ENCODE data around the gene CREB3L4. TPM values are rescaled to one million over a fixed set of nuclear protein-coding genes. Genes with fewer than 3 reads are reported as not detected.
A peak's percentile ranks its signal among the peaks of the same experiment; 100 is the strongest.

The CREB3L4 gene
- total and polyA plus RNA-seq, 2 of the 13 experiments (the other 11 are each of a cell fraction or from before 2014, with no cell fraction given), result 9.9 to 18.7 TPM

DNA sequence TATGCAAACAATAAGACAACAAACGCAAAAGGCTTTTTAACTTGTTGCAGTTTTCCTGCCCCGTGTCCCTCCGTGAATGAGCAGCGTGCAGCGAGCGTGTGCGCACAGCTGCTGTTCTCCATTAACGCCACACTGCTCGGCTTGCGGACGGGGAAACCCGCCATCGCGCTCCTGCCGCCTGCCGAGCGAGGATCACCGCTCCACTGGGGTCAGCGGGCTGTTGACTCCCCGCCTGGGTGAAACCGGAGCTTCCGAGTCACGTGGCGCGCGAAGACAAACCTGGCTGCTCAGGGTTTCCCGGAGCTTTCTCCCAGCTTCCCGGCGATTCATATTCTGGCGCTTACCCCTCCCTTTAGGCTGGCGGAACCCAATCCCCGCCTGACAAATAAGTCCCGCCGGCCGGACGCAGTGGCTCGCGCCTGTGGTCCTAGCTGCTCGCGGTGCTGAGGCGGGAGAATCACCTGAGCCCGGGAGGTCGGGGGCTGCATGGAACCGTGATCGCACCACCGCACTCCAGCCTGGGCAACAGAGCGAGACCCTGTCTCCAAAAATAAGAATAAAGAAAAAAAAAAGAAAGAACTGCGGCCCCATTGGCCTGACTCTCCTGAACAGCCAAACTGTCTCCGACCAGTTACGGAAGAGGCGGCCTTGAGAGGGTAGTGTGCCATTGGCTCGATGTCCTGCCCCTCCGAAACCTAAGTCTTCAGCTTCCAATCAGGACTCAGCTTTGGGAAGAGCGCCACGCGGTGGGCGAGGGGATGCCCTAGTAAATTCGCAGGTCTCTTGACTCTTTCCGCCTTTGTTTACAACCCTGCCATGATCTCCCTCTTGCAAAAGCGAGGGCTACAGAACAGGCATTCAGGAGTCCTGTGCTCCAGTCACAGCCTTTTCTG lies at the start of gene CREB3L4 (continued):
- TF ChIP-seq, protein P1, sequence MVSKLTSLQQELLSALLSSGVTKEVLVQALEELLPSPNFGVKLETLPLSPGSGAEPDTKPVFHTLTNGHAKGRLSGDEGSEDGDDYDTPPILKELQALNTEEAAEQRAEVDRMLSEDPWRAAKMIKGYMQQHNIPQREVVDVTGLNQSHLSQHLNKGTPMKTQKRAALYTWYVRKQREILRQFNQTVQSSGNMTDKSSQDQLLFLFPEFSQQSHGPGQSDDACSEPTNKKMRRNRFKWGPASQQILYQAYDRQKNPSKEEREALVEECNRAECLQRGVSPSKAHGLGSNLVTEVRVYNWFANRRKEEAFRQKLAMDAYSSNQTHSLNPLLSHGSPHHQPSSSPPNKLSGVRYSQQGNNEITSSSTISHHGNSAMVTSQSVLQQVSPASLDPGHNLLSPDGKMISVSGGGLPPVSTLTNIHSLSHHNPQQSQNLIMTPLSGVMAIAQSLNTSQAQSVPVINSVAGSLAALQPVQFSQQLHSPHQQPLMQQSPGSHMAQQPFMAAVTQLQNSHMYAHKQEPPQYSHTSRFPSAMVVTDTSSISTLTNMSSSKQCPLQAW (CRISPR knock-in tag; IDR thresholded peaks at IDR 0.05), result peak; percentile 83
- 0 out of 2 replicates have a peak, but pooled peaks have one; percentile 70 for TF ChIP-seq ZFP37 (CRISPR knock-in tag; IDR thresholded peaks at IDR 0.05; ENCODE audit: borderline replicate concordance)
- peak; percentile 71; the same call in 1 of the 2 replicates for TF ChIP-seq ZNF768 (CRISPR knock-in tag; IDR thresholded peaks at IDR 0.05)
- peak; percentile 74; the same call in 1 of the 2 replicates for TF ChIP-seq ZSCAN9 (CRISPR knock-in tag; IDR thresholded peaks at IDR 0.05; ENCODE audit: borderline replicate concordance)
- TF ChIP-seq SAFB2 (CRISPR knock-in tag; IDR thresholded peaks at IDR 0.05; ENCODE audit: borderline replicate concordance, low read depth), result peak; percentile 71; the same call in 1 of the 2 replicates
- no peak for TF ChIP-seq ZNF615 (CRISPR knock-in tag; IDR thresholded peaks at IDR 0.05; ENCODE audit: borderline replicate concordance)
- TF ChIP-seq, protein P2, sequence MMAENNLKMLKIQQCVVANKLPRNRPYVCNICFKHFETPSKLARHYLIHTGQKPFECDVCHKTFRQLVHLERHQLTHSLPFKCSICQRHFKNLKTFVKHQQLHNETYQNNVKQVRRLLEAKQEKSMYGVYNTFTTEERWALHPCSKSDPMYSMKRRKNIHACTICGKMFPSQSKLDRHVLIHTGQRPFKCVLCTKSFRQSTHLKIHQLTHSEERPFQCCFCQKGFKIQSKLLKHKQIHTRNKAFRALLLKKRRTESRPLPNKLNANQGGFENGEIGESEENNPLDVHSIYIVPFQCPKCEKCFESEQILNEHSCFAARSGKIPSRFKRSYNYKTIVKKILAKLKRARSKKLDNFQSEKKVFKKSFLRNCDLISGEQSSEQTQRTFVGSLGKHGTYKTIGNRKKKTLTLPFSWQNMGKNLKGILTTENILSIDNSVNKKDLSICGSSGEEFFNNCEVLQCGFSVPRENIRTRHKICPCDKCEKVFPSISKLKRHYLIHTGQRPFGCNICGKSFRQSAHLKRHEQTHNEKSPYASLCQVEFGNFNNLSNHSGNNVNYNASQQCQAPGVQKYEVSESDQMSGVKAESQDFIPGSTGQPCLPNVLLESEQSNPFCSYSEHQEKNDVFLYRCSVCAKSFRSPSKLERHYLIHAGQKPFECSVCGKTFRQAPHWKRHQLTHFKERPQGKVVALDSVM (CRISPR knock-in tag; IDR thresholded peaks at IDR 0.05), result no peak; the same call in 1 of the 2 replicates
- TF ChIP-seq ZNF101 (CRISPR knock-in tag; IDR thresholded peaks at IDR 0.05; ENCODE audit: borderline replicate concordance, low read depth), result no peak
- TF ChIP-seq SIX1 (CRISPR knock-in tag; IDR thresholded peaks at IDR 0.05; ENCODE audit: borderline replicate concordance), result peak; percentile 92
- TF ChIP-seq ZNF776 (CRISPR knock-in tag; IDR thresholded peaks at IDR 0.05), result peak; percentile 36; the same call in 1 of the 2 replicates
- TF ChIP-seq SP5 (CRISPR knock-in tag; IDR thresholded peaks at IDR 0.05; ENCODE audit: borderline replicate concordance, low read depth), result no peak
- TF ChIP-seq SSRP1 (CRISPR knock-in tag; IDR thresholded peaks at IDR 0.05), result no peak; the same call in 1 of the 2 replicates
- 0 out of 2 replicates have a peak, but pooled peaks have one; percentile 61 for TF ChIP-seq TEAD2 (CRISPR knock-in tag; IDR thresholded peaks at IDR 0.05)
- peak; percentile 42 for TF ChIP-seq SKI (IDR thresholded peaks at IDR 0.05; ENCODE audit: partially characterized antibody)
- TF ChIP-seq, protein P3, sequence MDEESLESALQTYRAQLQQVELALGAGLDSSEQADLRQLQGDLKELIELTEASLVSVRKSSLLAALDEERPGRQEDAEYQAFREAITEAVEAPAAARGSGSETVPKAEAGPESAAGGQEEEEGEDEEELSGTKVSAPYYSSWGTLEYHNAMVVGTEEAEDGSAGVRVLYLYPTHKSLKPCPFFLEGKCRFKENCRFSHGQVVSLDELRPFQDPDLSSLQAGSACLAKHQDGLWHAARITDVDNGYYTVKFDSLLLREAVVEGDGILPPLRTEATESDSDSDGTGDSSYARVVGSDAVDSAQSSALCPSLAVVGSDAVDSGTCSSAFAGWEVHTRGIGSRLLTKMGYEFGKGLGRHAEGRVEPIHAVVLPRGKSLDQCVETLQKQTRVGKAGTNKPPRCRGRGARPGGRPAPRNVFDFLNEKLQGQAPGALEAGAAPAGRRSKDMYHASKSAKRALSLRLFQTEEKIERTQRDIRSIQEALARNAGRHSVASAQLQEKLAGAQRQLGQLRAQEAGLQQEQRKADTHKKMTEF (CRISPR knock-in tag; IDR thresholded peaks at IDR 0.05), result peak; percentile 67
- TF ChIP-seq, protein P4, sequence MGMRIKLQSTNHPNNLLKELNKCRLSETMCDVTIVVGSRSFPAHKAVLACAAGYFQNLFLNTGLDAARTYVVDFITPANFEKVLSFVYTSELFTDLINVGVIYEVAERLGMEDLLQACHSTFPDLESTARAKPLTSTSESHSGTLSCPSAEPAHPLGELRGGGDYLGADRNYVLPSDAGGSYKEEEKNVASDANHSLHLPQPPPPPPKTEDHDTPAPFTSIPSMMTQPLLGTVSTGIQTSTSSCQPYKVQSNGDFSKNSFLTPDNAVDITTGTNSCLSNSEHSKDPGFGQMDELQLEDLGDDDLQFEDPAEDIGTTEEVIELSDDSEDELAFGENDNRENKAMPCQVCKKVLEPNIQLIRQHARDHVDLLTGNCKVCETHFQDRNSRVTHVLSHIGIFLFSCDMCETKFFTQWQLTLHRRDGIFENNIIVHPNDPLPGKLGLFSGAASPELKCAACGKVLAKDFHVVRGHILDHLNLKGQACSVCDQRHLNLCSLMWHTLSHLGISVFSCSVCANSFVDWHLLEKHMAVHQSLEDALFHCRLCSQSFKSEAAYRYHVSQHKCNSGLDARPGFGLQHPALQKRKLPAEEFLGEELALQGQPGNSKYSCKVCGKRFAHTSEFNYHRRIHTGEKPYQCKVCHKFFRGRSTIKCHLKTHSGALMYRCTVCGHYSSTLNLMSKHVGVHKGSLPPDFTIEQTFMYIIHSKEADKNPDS (CRISPR knock-in tag; IDR thresholded peaks at IDR 0.05), result no peak
- TF ChIP-seq, protein P5, sequence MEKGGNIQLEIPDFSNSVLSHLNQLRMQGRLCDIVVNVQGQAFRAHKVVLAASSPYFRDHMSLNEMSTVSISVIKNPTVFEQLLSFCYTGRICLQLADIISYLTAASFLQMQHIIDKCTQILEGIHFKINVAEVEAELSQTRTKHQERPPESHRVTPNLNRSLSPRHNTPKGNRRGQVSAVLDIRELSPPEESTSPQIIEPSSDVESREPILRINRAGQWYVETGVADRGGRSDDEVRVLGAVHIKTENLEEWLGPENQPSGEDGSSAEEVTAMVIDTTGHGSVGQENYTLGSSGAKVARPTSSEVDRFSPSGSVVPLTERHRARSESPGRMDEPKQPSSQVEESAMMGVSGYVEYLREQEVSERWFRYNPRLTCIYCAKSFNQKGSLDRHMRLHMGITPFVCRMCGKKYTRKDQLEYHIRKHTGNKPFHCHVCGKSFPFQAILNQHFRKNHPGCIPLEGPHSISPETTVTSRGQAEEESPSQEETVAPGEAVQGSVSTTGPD (CRISPR knock-in tag; IDR thresholded peaks at IDR 0.05), result no peak
- no peak for TF ChIP-seq RBM22 (optimal IDR thresholded peaks at IDR 0.05; ENCODE audit: low read length)
- TF ChIP-seq ZNF672 (CRISPR knock-in tag; IDR thresholded peaks at IDR 0.05), result no peak
- TF ChIP-seq SP1 (IDR thresholded peaks at IDR 0.05), result no peak
- peak; percentile 25; the same call in 1 of the 2 replicates for TF ChIP-seq SP1 (CRISPR knock-in tag; IDR thresholded peaks at IDR 0.05)

Measured in HepG2 (cell line).